DOHH2 (cell line): ENCODE measurements around the gene P3H3.

Experiments used
- CTCF ChIP-seq: fragments of 200-600 bp; sonication (generic); IDR thresholded peaks from one replicate; pipeline ENCODE4 v1.5.1; 2014; ENCODE audit warnings: antibody characterized with exemption, mild to moderate bottlenecking, low read depth, low read length; ENCODE audit not compliant: poor library complexity, severe bottlenecking
- EZH2phosphoT487 ChIP-seq: fragments of 200-600 bp; sonication (generic); IDR thresholded peaks from 2 replicates; pipeline ENCODE4 v1.6.1; 2017; ENCODE audit warnings: borderline replicate concordance, mild to moderate bottlenecking, antibody characterized with exemption, low read length, moderate library complexity, mixed read lengths

GRCh38 chr12:6866163-6866919 is 38.1 kb downstream of the P3H3 start:
- TF ChIP-seq CTCF (no peak), EZH2phosphoT487 (no peak)
